IMR-90 (cell line): ENCODE measurements around the gene MPV17L.

ENCODE experiments used
- BHLHE40 ChIP-seq: fragments of 150-350 bp; IDR thresholded peaks from 2 replicates; pipeline ENCODE4 v1.6.1; 2016; ENCODE audit warnings: mild to moderate bottlenecking, low read depth, low read length
- CEBPB ChIP-seq: IDR thresholded peaks from 2 replicates; pipeline ENCODE4 v1.6.1; 2012; ENCODE audit warnings: low read depth, low read length, improper control_type of control experiment
- CHD1 ChIP-seq: IDR thresholded peaks from 2 replicates; pipeline ENCODE4 v1.6.1; 2012; ENCODE audit warnings: low read depth, low read length, improper control_type of control experiment
- CTCF ChIP-seq: conservative IDR thresholded peaks from 2 replicates; pipeline ENCODE4 v1.5.1; 2012; ENCODE audit warnings: mild to moderate bottlenecking, low read depth, low read length, improper control_type of control experiment
- ELK1 ChIP-seq: fragments of 150-350 bp; IDR thresholded peaks from 2 replicates; pipeline ENCODE4 v1.6.1; 2016; ENCODE audit warnings: low read depth, mild to moderate bottlenecking, low read length, moderate library complexity, borderline replicate concordance
- FOS ChIP-seq: fragments of 150-350 bp; IDR thresholded peaks from 2 replicates; pipeline ENCODE4 v1.6.1; 2016; ENCODE audit warnings: low read depth, low read length
- MAFK ChIP-seq: IDR thresholded peaks from 2 replicates; pipeline ENCODE4 v1.6.1; 2012; ENCODE audit warnings: low read depth, low read length, improper control_type of control experiment
- MXI1 ChIP-seq: IDR thresholded peaks from 2 replicates; pipeline ENCODE4 v1.6.1; 2012; ENCODE audit warnings: low read depth, mild to moderate bottlenecking, low read length, moderate library complexity, borderline replicate concordance
- POLR2A ChIP-seq: IDR thresholded peaks from 2 replicates; pipeline ENCODE4 v1.6.1; 2012; ENCODE audit warnings: mild to moderate bottlenecking, low read depth, low read length
- RAD21 ChIP-seq: IDR thresholded peaks from 2 replicates; pipeline ENCODE4 v1.6.1; 2012; ENCODE audit warnings: low read length, improper control_type of control experiment
- RCOR1 ChIP-seq: IDR thresholded peaks from 2 replicates; pipeline ENCODE4 v1.6.1; 2012; ENCODE audit warnings: mild to moderate bottlenecking, low read length, improper control_type of control experiment; ENCODE audit not compliant: insufficient replicate concordance
- RFX5 ChIP-seq: IDR thresholded peaks from 2 replicates; pipeline ENCODE4 v1.8.0; 2012; ENCODE audit warnings: low read depth, mild to moderate bottlenecking, low read length, moderate library complexity
- SMC3 ChIP-seq: fragments of 150-350 bp; IDR thresholded peaks from 2 replicates; pipeline ENCODE4 v1.6.1; 2016; ENCODE audit warnings: low read depth, mild to moderate bottlenecking, antibody characterized with exemption, low read length, moderate library complexity
- USF2 ChIP-seq: fragments of 150-350 bp; IDR thresholded peaks from 2 replicates; pipeline ENCODE4 v1.6.1; 2017; ENCODE audit warnings: mild to moderate bottlenecking, antibody characterized with exemption, low read length, low read depth

- TF ChIP-seq RAD21 = no peak
- no peak for TF ChIP-seq USF2
- no peak for TF ChIP-seq CTCF
- no peak for TF ChIP-seq MAFK
- no peak for TF ChIP-seq POLR2A
- TF ChIP-seq MXI1 = no peak
- TF ChIP-seq RCOR1 = no peak
- TF ChIP-seq FOS = no peak
- TF ChIP-seq SMC3 = no peak
- TF ChIP-seq BHLHE40 = no peak
- TF ChIP-seq ELK1 = no peak
- TF ChIP-seq CEBPB = no peak
- TF ChIP-seq RFX5 = no peak
- TF ChIP-seq CHD1 = no peak
These were observed 3.8 kb downstream of the MPV17L start for GRCh38 chr16:15399317-15399716.
